HG03460 (cell line): ENCODE measurements around the gene ARHGEF7.

Experiments used
- ATAC-seq: cut with Tn5 transposase; IDR thresholded peaks from one replicate; pipeline ENCODE4 v1.9.1; 2021; ENCODE audit not compliant: unreplicated experiment

Gene ARHGEF7

GRCh38 chr13:111337741-111338140 lies 222.6 kb downstream of the ARHGEF7 start:
- no peak for ATAC-seq

- no peak for ATAC-seq
Measured at GRCh38 chr13:111338841-111339240, 223.7 kb downstream of the ARHGEF7 start.

GRCh38 chr13:111339366-111340143 lies 224.4 kb downstream of the ARHGEF7 start:
- no peak for ATAC-seq

- no peak for ATAC-seq
Measured at GRCh38 chr13:111341886-111342285, 226.8 kb downstream of the ARHGEF7 start.

GRCh38 chr13:111342721-111343120 lies 227.6 kb downstream of the ARHGEF7 start:
- ATAC-seq: no peak

GRCh38 chr13:111343186-111343805 lies 228.2 kb downstream of the ARHGEF7 start:
- ATAC-seq: no peak

- no peak for ATAC-seq
Measured at GRCh38 chr13:111344471-111345191, 229.5 kb downstream of the ARHGEF7 start.

GRCh38 chr13:111345682-111346081 lies 230.6 kb downstream of the ARHGEF7 start:
- no peak for ATAC-seq

- ATAC-seq: no peak
Measured at GRCh38 chr13:111346101-111346680, 231.1 kb downstream of the ARHGEF7 start.

- ATAC-seq: no peak
Measured at GRCh38 chr13:111347438-111347837, 232.3 kb downstream of the ARHGEF7 start.

GRCh38 chr13:111353508-111353907 lies 238.4 kb downstream of the ARHGEF7 start:
- ATAC-seq: no peak

- no peak for ATAC-seq
Measured at GRCh38 chr13:111354789-111355188, 239.7 kb downstream of the ARHGEF7 start.
